ENCODE results near the gene ESPNL.

Gene ESPNL

GRCh38 chr2:238129166-238130010 is 29.2 kb downstream of the ESPNL start:
- H2AFZ ChIP-seq (ENCODE audit: low read length) = no peak overlapping the region
- TF ChIP-seq CTCF (conservative IDR thresholded peaks at IDR 0.05; ENCODE audit: low read length) (no peak), EZH2phosphoT487 (IDR thresholded peaks at IDR 0.05; ENCODE audit: borderline replicate concordance) (no peak)
- H3K79me2 ChIP-seq (ENCODE audit: insufficient read depth, low read length) = no peaks in the 10 kb centered on the region
- no peak overlapping the region for H3K4me2 ChIP-seq (ENCODE audit: low read depth, low read length, poor library complexity, severe bottlenecking)
- H3K9me2 ChIP-seq (replicated peaks; ENCODE audit: low read depth, low read length) = no peaks in the 10 kb centered on the region
- H3K4me3 ChIP-seq (ENCODE audit: low read length, poor library complexity, severe bottlenecking) = no peak overlapping the region
- H4K20me1 ChIP-seq (ENCODE audit: insufficient read depth, low read length, poor library complexity, severe bottlenecking) = no peaks in the 10 kb centered on the region
- H3K4me1 ChIP-seq (ENCODE audit: insufficient read depth, low read length, poor library complexity, severe bottlenecking) = no peaks in the 10 kb centered on the region
- no peaks in the 10 kb centered on the region for H3K36me3 ChIP-seq (ENCODE audit: insufficient read depth, low read length)
- no peak overlapping the region for H3K9ac ChIP-seq (ENCODE audit: low read depth, low read length, poor library complexity, severe bottlenecking)
- no peaks in the 10 kb centered on the region for H3K27me3 ChIP-seq (ENCODE audit: insufficient read depth, low read length, poor library complexity, severe bottlenecking)
- no peaks in the 10 kb centered on the region for H3K9me3 ChIP-seq (ENCODE audit: insufficient read depth, low read depth, low read length)
- no peaks in the 10 kb centered on the region for H3F3A ChIP-seq (ENCODE audit: low read depth)

- H3K9me2 ChIP-seq (replicated peaks; ENCODE audit: low read depth, low read length) = no peaks in the 10 kb centered on the region
- H3K4me1 ChIP-seq (ENCODE audit: insufficient read depth, low read length, poor library complexity, severe bottlenecking) = no peaks in the 10 kb centered on the region
- no peak overlapping the region for H3K9ac ChIP-seq (ENCODE audit: low read depth, low read length, poor library complexity, severe bottlenecking)
- no peaks in the 10 kb centered on the region for H4K20me1 ChIP-seq (ENCODE audit: insufficient read depth, low read length, poor library complexity, severe bottlenecking)
- no peaks in the 10 kb centered on the region for H3F3A ChIP-seq (ENCODE audit: low read depth)
- TF ChIP-seq EZH2phosphoT487 (IDR thresholded peaks at IDR 0.05; ENCODE audit: borderline replicate concordance) = no peak
- no peak for TF ChIP-seq CTCF (conservative IDR thresholded peaks at IDR 0.05; ENCODE audit: low read length)
- H3K4me2 ChIP-seq (ENCODE audit: low read depth, low read length, poor library complexity, severe bottlenecking) = no peak overlapping the region
- H3K4me3 ChIP-seq (ENCODE audit: low read length, poor library complexity, severe bottlenecking) = no peak overlapping the region
- H3K9me3 ChIP-seq (ENCODE audit: insufficient read depth, low read depth, low read length) = no peaks in the 10 kb centered on the region
- H3K27me3 ChIP-seq (ENCODE audit: insufficient read depth, low read length, poor library complexity, severe bottlenecking) = no peaks in the 10 kb centered on the region
- H3K79me2 ChIP-seq (ENCODE audit: insufficient read depth, low read length) = no peaks in the 10 kb centered on the region
- no peak overlapping the region for H2AFZ ChIP-seq (ENCODE audit: low read length)
- no peaks in the 10 kb centered on the region for H3K36me3 ChIP-seq (ENCODE audit: insufficient read depth, low read length)
Observed at GRCh38 chr2:238130111-238130695, 30.1 kb downstream of the ESPNL start.

GRCh38 chr2:238130696-238131628 is 30.8 kb downstream of the ESPNL start:
- Histone ChIP-seq H2AFZ (ENCODE audit: low read length) (no peak overlapping the region), H3K79me2 (ENCODE audit: insufficient read depth, low read length) (no peaks in the 10 kb centered on the region), H3K27me3 (ENCODE audit: insufficient read depth, low read length, poor library complexity, severe bottlenecking) (no peaks in the 10 kb centered on the region), H3K36me3 (ENCODE audit: insufficient read depth, low read length) (no peaks in the 10 kb centered on the region), H3F3A (ENCODE audit: low read depth) (no peaks in the 10 kb centered on the region), H4K20me1 (ENCODE audit: insufficient read depth, low read length, poor library complexity, severe bottlenecking) (no peaks in the 10 kb centered on the region), H3K9ac (ENCODE audit: low read depth, low read length, poor library complexity, severe bottlenecking) (no peak overlapping the region), H3K4me3 (ENCODE audit: low read length, poor library complexity, severe bottlenecking) (no peak overlapping the region), H3K9me3 (ENCODE audit: insufficient read depth, low read depth, low read length) (no peaks in the 10 kb centered on the region), H3K4me2 (ENCODE audit: low read depth, low read length, poor library complexity, severe bottlenecking) (no peak overlapping the region), H3K9me2 (replicated peaks; ENCODE audit: low read depth, low read length) (no peaks in the 10 kb centered on the region), H3K4me1 (ENCODE audit: insufficient read depth, low read length, poor library complexity, severe bottlenecking) (no peaks in the 10 kb centered on the region)
- TF ChIP-seq CTCF (conservative IDR thresholded peaks at IDR 0.05; ENCODE audit: low read length) = no peak
- no peak for TF ChIP-seq EZH2phosphoT487 (IDR thresholded peaks at IDR 0.05; ENCODE audit: borderline replicate concordance)
